CD4-positive, alpha-beta T cell (primary cell): ENCODE data around the gene METRNL. TPM values are rescaled to one million over a fixed set of nuclear protein-coding genes. Genes with fewer than 3 reads are reported as not detected.

Source experiments
- ATAC-seq: fragments of 200-7000 bp; cut with Tn5 transposase; one replicate; pipeline ENCODE4 v1.10.0; 2022; ENCODE audit warnings: mild to moderate bottlenecking; ENCODE audit not compliant: poor library complexity
- CTCF ChIA-PET: fragments of 350-600 bp; sonication (Branson Sonifier 250); formaldehyde crosslinking; loops from one replicate; lab custom pipeline; 2021; ENCODE audit warnings: antibody characterized with exemption, inconsistent platforms; lab: Charles Lee
- POLR2A ChIA-PET: fragments of 350-600 bp; sonication (Branson Sonifier 250); formaldehyde crosslinking; loops from one replicate; lab custom pipeline; 2021; ENCODE audit warnings: antibody characterized with exemption, inconsistent platforms; lab: Charles Lee
- DNase-seq, 14 experiments: peaks; one replicate each; pipeline ENCODE4 v3.0.0-alpha.2; 2013 to 2020; ENCODE audit warnings: mixed read lengths in 2 of 14
- H3K27ac ChIP-seq, 2 donors: one replicate each; pipeline versions ENCODE4 v1.5.1 to v1.7.0; 2013; ENCODE audit warnings: low read length in 2 of 2, low read depth in 1 of 2, mild to moderate bottlenecking in 1 of 2
- H3K27me3 ChIP-seq, 2 experiments: 1 replicate in 1 of 2; 2 replicates in 1 of 2; pipeline versions ENCODE4 v1.6.1 to v1.7.0; 2013; ENCODE audit warnings: low read length in 2 of 2, control low read depth in 1 of 2, mild to moderate bottlenecking in 1 of 2, moderate library complexity in 1 of 2; ENCODE audit not compliant: insufficient read depth in 2 of 2, control insufficient read depth in 1 of 2
- H3K36me3 ChIP-seq: one replicate; pipeline ENCODE4 v1.6.1; 2013; ENCODE audit warnings: low read length, control low read depth; ENCODE audit not compliant: insufficient read depth
- H3K4me1 ChIP-seq: one replicate; pipeline ENCODE4 v1.6.1; 2013; ENCODE audit warnings: low read length, control low read depth; ENCODE audit not compliant: insufficient read depth
- H3K4me3 ChIP-seq: one replicate; pipeline ENCODE4 v1.5.1; 2013; ENCODE audit warnings: mild to moderate bottlenecking, low read length, moderate library complexity
- H3K9me3 ChIP-seq, 2 experiments: 1 replicate in 1 of 2; 2 replicates in 1 of 2; pipeline versions ENCODE4 v1.6.1 to v1.7.0; 2013; ENCODE audit warnings: low read length in 2 of 2, mild to moderate bottlenecking in 2 of 2, control low read depth in 1 of 2, moderate library complexity in 1 of 2; ENCODE audit not compliant: control insufficient read depth in 1 of 2, insufficient read depth in 1 of 2
- H3K27ac Mint-ChIP-seq: one replicate; pipeline ENCODE4 v1.8.0; 2020; ENCODE audit warnings: mixed read lengths
- H3K27me3 Mint-ChIP-seq: one replicate; pipeline ENCODE4 v1.8.0; 2021; ENCODE audit warnings: mixed read lengths
- H3K36me3 Mint-ChIP-seq: one replicate; pipeline ENCODE4 v1.8.0; 2021; ENCODE audit warnings: low read depth, mixed read lengths
- H3K4me1 Mint-ChIP-seq: one replicate; pipeline ENCODE4 v1.8.0; 2021; ENCODE audit warnings: low read depth, mixed read lengths
- H3K4me3 Mint-ChIP-seq: one replicate; pipeline ENCODE4 v1.8.0; 2020; ENCODE audit warnings: mild to moderate bottlenecking, mixed read lengths
- H3K9me3 Mint-ChIP-seq: one replicate; pipeline ENCODE4 v1.8.0; 2020; ENCODE audit warnings: mixed read lengths
- intact Hi-C, 2 experiments: fragments of 100-400 bp; cut with DNase I in 1 of 2; cut with micrococcal nuclease in 1 of 2; formaldehyde crosslinking; loops; one replicate each; pipeline versions ENCODE4 v1.15.1 to v1.9.0; 2023 to 2025; cut with DNase I, micrococcal nuclease
- total RNA-seq, 174 experiments: library from RNA in 2 of 174; stranded (reverse) in 2 of 174; gene quantifications; one replicate each; pipeline ENCODE4 v1.2.3 and lab custom pipeline; 2021 to 2026
- TF ChIP-seq, protein P1 (sequence below): fragments of 200-600 bp; IDR thresholded peaks from one replicate; pipeline ENCODE4 v1.8.0; 2022; ENCODE audit warnings: antibody characterized with exemption, mild to moderate bottlenecking

The METRNL gene
- total RNA-seq, 2 experiments from 2014 or later: 24.5 to 26.9 TPM

DNA sequence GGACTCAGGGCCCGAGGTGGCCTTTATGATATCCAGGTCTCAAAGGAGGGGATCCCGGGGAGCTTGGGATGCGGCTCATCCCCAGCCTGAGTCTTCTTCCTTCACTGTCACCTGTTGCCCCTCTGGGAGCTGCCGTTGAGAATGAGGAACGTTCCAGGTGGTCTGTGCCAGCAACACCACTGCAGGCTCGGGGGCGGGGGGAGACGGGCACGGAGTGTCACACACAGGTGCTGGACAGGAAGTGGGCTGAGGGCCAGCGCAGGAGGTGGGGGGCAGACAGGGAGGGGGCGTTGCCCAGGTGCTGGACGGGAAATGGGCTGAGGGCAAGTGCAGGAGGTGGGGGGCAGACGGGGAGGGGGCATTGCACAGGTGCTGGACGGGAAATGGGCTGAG, 28.2 kb downstream of the METRNL start:
- TF ChIP-seq, protein P1, sequence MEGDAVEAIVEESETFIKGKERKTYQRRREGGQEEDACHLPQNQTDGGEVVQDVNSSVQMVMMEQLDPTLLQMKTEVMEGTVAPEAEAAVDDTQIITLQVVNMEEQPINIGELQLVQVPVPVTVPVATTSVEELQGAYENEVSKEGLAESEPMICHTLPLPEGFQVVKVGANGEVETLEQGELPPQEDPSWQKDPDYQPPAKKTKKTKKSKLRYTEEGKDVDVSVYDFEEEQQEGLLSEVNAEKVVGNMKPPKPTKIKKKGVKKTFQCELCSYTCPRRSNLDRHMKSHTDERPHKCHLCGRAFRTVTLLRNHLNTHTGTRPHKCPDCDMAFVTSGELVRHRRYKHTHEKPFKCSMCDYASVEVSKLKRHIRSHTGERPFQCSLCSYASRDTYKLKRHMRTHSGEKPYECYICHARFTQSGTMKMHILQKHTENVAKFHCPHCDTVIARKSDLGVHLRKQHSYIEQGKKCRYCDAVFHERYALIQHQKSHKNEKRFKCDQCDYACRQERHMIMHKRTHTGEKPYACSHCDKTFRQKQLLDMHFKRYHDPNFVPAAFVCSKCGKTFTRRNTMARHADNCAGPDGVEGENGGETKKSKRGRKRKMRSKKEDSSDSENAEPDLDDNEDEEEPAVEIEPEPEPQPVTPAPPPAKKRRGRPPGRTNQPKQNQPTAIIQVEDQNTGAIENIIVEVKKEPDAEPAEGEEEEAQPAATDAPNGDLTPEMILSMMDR: no peak
- DNase-seq: no peak
- Histone ChIP-seq H3K27ac (no peak overlapping the region), H3K36me3 (no peaks in the 10 kb centered on the region), H3K27me3 (peaks cover 0 to 2% of the 10 kb centered on the region in 2 experiments), H3K4me1 (no peaks in the 10 kb centered on the region), H3K9me3 (peaks cover 0 to 4% of the 10 kb centered on the region in 2 experiments), H3K4me3 (no peak overlapping the region)
- Mint-ChIP-seq H3K4me1 (no peaks in the 10 kb centered on the region), H3K36me3 (no peaks in the 10 kb centered on the region), H3K4me3 (no peak overlapping the region), H3K27me3 (peaks cover 35% of the 10 kb centered on the region), H3K27ac (no peak overlapping the region), H3K9me3 (no peaks in the 10 kb centered on the region)
- no peak for ATAC-seq
- ChIA-PET CTCF (no interaction called here), POLR2A (no interaction called here)
- intact Hi-C loops: no loop called here

DNA sequence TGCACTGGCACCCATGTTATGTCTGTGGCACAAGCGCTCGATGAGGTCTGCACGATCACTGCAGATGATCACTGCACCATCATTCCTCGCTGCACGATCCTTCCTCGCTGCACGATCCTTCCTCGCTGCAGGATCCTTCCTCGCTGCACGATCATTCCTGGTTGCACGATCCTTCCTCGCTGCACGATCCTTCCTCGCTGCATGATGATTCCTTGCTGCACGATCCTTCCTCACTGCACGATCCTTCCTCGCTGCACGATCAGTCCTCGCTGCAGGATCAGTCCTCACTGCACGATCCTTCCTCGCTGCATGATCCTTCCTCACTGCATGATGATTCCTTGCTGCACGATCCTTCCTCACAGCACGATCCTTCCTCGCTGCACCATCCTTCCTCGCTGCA, 29.3 kb downstream of the METRNL start:
- no peak overlapping the region for H3K4me3 Mint-ChIP-seq
- intact Hi-C loops: no loop called here
- H3K27me3 ChIP-seq: no peaks in the 10 kb centered on the region
- TF ChIP-seq, protein P1: no peak
- CTCF ChIA-PET: no interaction called here
- ATAC-seq: no peak
- H3K27ac ChIP-seq: no peak overlapping the region
- no peak overlapping the region for H3K4me3 ChIP-seq
- no peaks in the 10 kb centered on the region for H3K9me3 ChIP-seq
- H3K4me1 ChIP-seq: no peaks in the 10 kb centered on the region
- no peaks in the 10 kb centered on the region for H3K4me1 Mint-ChIP-seq
- H3K36me3 ChIP-seq: no peaks in the 10 kb centered on the region
- no peak overlapping the region for H3K27ac Mint-ChIP-seq
- no peaks in the 10 kb centered on the region for H3K36me3 Mint-ChIP-seq
- POLR2A ChIA-PET: no interaction called here
- peaks cover 35% of the 10 kb centered on the region for H3K27me3 Mint-ChIP-seq
- no peaks in the 10 kb centered on the region for H3K9me3 Mint-ChIP-seq
- DNase-seq: no peak

DNA sequence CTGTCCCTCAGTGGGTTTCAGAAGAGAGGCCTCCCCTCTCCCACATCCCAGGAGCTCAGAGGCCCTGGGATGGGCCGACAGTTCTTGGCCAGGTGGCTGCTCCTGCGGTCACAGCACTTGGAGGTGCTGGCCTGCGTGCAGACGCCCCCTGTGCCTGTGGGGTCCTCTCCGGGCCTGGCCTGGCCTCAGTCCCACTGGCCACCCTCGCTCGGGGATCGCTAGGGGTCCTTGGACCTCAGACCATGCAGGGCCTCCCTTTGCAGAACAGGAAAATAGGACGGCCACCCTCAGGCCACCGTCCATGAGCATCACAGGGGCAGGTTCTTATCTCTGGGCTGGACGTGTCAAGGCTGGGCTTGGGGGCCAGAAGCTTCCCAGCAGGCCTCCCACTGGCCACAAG, 30.0 kb downstream of the METRNL start:
- Mint-ChIP-seq H3K4me3 (no peak overlapping the region), H3K27ac (no peak overlapping the region), H3K27me3 (peaks cover 35% of the 10 kb centered on the region), H3K9me3 (no peaks in the 10 kb centered on the region), H3K4me1 (no peaks in the 10 kb centered on the region), H3K36me3 (no peaks in the 10 kb centered on the region)
- ChIA-PET POLR2A (no interaction called here), CTCF (no interaction called here)
- no peak overlapping the region for H3K4me3 ChIP-seq
- DNase-seq (no peak), ATAC-seq (no peak)
- no peaks in the 10 kb centered on the region for H3K4me1 ChIP-seq
- no peaks in the 10 kb centered on the region for H3K36me3 ChIP-seq
- intact Hi-C loops: no loop called here
- H3K27me3 ChIP-seq: no peaks in the 10 kb centered on the region
- no peak overlapping the region for H3K27ac ChIP-seq
- TF ChIP-seq, protein P1: no peak
- no peaks in the 10 kb centered on the region for H3K9me3 ChIP-seq
